Activated naive CD4-positive, alpha-beta T cell treated with anti-CD3 and anti-CD28 coated beads, Interleukin-2, amount 10 ng/mL, durations not matched to agents 7 days and 5 days (primary cell): ENCODE data around the gene KLHL36.
"Not testable (repeated sequence)": the region's sequence is repeated elsewhere in the genome, so short reads cannot be mapped to it uniquely, and the experiment has no call there.

Source experiments
- CTCF ChIA-PET: fragments of 350-600 bp; sonication (Branson Sonifier 250); formaldehyde crosslinking; loops from one replicate; lab custom pipeline; 2021; ENCODE audit warnings: antibody characterized with exemption; lab: Charles Lee
- DNase-seq: peaks from one replicate; pipeline ENCODE4 v3.0.0-alpha.2; 2020
- H3K27ac Mint-ChIP-seq: one replicate; pipeline ENCODE4 v1.8.0; 2021; ENCODE audit warnings: mild to moderate bottlenecking, moderate library complexity, mixed read lengths
- H3K27me3 Mint-ChIP-seq: one replicate; pipeline ENCODE4 v1.8.0; 2021; ENCODE audit warnings: mild to moderate bottlenecking, mixed read lengths
- H3K36me3 Mint-ChIP-seq: one replicate; pipeline ENCODE4 v1.8.0; 2021; ENCODE audit warnings: mixed read lengths
- H3K4me1 Mint-ChIP-seq: one replicate; pipeline ENCODE4 v1.8.0; 2021; ENCODE audit warnings: mixed read lengths
- H3K4me3 Mint-ChIP-seq: one replicate; pipeline ENCODE4 v1.8.0; 2021; ENCODE audit warnings: mild to moderate bottlenecking, moderate library complexity, mixed read lengths
- H3K9me3 Mint-ChIP-seq: one replicate; pipeline ENCODE4 v1.8.0; 2021; ENCODE audit warnings: mixed read lengths

Gene KLHL36

DNA sequence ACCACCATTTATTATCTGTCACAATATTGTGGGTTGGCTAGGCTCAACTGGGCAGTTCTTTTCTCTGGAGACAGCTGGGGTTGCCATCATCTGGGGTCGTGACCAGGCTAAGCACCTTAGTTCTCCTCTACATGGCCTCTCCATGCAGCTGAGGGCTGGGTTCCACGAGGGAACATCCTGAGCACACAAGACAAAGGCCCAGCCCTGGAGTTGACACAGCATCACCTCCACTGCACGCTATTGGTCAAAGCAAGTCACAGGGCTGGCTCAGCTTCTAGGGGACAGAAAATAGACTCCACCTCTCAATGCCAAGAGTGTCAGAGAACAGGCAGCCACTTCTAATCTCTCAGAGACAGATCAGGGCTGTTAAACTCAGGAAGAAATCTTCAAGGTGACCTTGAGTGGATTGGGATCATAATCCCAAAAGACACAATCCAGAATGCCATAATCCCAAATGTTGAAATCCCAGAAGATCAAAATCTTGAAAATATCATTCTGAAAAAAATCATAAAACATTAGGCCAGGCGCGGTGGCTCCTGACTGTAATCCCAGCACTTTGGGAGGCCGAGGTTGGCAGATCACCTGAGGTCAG lies 38.5 kb downstream of the KLHL36 start:
- DNase-seq, result no peak
- no peaks in the 10 kb centered on the region for H3K9me3 Mint-ChIP-seq
- no peak overlapping the region for H3K4me3 Mint-ChIP-seq
- H3K36me3 Mint-ChIP-seq, result no peaks in the 10 kb centered on the region
- H3K4me1 Mint-ChIP-seq, result peaks cover 7% of the 10 kb centered on the region
- H3K27ac Mint-ChIP-seq, result no peak overlapping the region
- CTCF ChIA-PET, result interaction anchor here (0.7 to 2.4 kb wide), 5 partner anchors 10 to 68 kb away, joined by 3 to 12 read pairs (median 5); no protein-coding TSS in a partner anchor
- peaks cover 75% of the 10 kb centered on the region for H3K27me3 Mint-ChIP-seq

DNA sequence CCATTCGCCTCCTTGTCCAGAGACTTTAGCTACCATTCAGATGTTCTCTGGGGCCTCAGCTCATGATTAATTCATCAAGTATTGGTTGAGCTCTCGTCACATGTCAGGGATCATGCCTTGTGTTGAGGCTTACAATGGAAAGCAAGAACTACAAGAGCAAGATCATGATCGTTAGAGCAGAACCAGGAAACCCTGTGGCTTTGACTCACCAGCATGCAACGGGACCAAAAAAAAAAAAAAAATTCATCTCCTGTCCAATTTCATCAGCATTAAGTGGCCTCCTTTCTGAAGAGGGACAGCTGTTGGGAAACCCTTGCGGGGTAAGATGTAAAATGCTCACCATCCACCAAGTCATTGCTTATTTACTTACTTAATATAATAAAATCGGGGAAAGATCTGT lies 39.4 kb downstream of the KLHL36 start:
- CTCF ChIA-PET, result interaction anchor here (0.7 to 2.4 kb wide), 4 partner anchors 9 to 66 kb away, joined by 3 to 12 read pairs (median 6); no protein-coding TSS in a partner anchor
- Mint-ChIP-seq H3K4me1 (peaks cover 12% of the 10 kb centered on the region), H3K27ac (no peak overlapping the region), H3K4me3 (no peak overlapping the region), H3K27me3 (peaks cover 68% of the 10 kb centered on the region), H3K36me3 (no peaks in the 10 kb centered on the region), H3K9me3 (no peaks in the 10 kb centered on the region)
- DNase-seq, result no peak

DNA sequence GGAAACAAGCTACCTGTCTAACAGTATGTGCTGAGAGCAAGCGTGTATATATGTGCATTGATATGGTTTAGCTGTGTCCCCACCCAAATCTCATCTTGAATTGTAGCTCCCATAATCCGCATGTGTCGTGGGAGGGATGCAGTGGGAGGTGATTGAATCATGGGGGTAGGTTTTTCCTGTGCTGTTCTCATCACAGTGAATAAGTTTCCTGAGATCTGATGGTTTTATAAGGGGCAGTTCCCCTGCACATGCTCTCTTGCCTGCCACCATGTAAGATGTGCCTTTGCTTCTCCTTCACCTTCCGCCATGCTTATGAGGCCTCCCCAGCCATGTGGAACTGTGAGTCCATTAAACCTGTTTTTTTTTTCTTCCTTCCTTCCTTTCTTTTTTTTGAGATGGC lies 39.9 kb downstream of the KLHL36 start:
- Mint-ChIP-seq H3K27me3 (peaks cover 68% of the 10 kb centered on the region), H3K4me1 (peaks cover 14% of the 10 kb centered on the region)
- H3K27ac Mint-ChIP-seq, DNase-seq, H3K36me3 Mint-ChIP-seq, H3K4me3 Mint-ChIP-seq, H3K9me3 Mint-ChIP-seq: not testable (repeated sequence)
- CTCF ChIA-PET, result interaction anchor here (1.4 to 2.4 kb wide), 2 partner anchors 16 to 50 kb away, joined by 3 to 12 read pairs; no protein-coding TSS in a partner anchor

DNA sequence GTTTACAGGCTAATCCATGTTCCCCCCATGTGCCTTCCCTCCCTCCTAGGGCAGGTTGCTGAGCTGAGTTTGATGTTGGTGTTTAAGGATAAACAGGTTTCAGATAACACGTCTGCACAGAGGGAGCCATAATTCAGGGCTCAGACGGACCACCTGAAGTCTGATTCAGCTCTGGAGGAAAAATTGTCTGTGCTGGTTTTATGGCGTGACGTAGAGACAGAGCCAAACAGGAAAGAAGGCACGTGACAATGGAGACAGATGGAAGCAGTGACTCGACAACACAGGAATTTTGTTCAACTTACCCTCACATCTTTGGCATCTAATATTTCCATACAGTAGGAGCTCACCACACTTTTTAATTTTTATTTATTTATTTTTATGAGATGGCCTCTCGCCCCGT lies 40.8 kb downstream of the KLHL36 start:
- Mint-ChIP-seq H3K27ac (no peak overlapping the region), H3K9me3 (no peaks in the 10 kb centered on the region), H3K27me3 (peaks cover 69% of the 10 kb centered on the region), H3K4me1 (peaks cover 14% of the 10 kb centered on the region), H3K4me3 (no peak overlapping the region), H3K36me3 (no peaks in the 10 kb centered on the region)
- CTCF ChIA-PET, result interaction anchor here (0.6 to 1.5 kb wide), 2 partner anchors 16 to 36 kb away, joined by 4 to 7 read pairs; no protein-coding TSS in a partner anchor
- DNase-seq, result no peak

DNA sequence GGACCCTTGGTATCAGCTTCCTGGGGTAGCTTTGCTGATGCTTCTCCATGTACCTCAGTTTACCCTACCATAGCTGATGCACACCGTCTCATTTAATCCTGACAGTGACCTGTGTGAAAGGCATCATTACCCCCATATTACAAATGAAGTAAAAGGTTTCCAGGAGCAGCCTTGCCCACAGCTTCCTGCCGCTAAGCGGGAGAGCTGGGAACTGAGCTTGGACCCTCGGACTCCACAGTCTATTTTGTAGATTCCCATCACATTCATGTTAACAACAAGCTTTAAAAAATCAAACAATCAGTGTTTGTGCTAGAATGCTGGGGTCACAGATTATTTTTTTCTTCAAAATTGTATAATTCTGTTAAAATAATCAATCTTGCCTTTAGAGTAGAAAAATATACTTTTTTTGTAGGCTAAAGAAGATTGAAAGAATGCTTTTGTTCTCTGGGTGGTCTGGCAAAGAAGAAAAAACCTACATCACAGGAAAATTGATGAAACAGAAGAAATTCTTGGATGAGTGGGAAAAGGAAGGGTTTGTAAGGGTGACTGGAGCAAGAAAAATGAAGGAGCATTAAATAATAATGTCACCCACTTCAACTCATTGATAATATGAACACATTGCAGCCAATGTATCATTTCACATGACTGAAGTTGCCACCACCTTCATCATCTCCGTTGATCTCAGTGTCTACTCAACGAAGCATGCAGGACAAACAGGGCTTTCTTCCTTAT lies 41.9 kb downstream of the KLHL36 start:
- Mint-ChIP-seq H3K9me3 (no peaks in the 10 kb centered on the region), H3K4me3 (no peak overlapping the region), H3K4me1 (peaks cover 14% of the 10 kb centered on the region), H3K36me3 (no peaks in the 10 kb centered on the region), H3K27me3 (peaks cover 57% of the 10 kb centered on the region), H3K27ac (no peak overlapping the region)
- CTCF ChIA-PET, result interaction anchor here (0.7 to 1.5 kb wide), 3 partner anchors 18 to 685 kb away, joined by 3 to 7 read pairs (median 3); no protein-coding TSS in a partner anchor
- DNase-seq, result no peak

DNA sequence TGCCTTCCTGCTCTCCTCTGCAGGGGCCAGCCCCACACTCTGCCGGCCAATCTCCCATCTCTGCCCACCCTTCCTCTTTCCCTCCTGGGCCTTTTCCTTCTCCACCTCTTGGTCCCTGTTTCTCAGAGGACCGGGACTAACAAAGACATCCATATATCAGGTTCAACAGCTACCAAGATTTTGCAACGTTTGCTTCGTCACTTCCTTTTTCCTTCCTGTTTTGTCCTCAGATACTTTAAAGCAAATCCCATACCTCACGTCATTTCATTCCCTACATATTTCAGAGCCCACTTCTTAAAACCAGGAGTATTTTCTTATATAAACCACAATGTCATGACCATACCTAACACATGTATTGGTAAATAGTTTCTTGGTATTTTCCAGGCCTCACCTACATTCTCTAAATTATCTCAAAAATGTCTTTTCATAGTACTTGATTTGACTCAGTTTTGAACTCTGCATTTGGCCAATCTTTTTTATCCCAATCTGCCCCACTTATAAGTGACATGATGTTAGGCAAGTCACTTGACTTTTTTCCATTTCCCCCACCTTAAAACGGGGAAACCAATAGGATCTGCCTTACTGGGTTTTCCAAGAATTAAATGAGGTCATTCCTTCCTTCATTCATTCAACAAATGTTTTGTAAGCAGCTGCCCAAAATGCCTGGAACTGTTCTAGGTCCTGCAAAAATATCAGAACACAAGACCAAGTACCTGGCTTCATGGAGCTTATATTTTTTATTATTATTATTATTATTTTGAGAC lies 44.3 kb downstream of the KLHL36 start:
- no peak overlapping the region for H3K4me3 Mint-ChIP-seq
- CTCF ChIA-PET, result interaction anchor here (1.0 to 1.4 kb wide), 2 partner anchors 33 to 278 kb away, joined by 3 read pairs; no protein-coding TSS in a partner anchor
- no peak overlapping the region for H3K27ac Mint-ChIP-seq
- H3K4me1 Mint-ChIP-seq, result peaks cover 12% of the 10 kb centered on the region
- H3K36me3 Mint-ChIP-seq, result no peaks in the 10 kb centered on the region
- H3K9me3 Mint-ChIP-seq, result no peaks in the 10 kb centered on the region
- no peak for DNase-seq
- peaks cover 42% of the 10 kb centered on the region for H3K27me3 Mint-ChIP-seq

DNA sequence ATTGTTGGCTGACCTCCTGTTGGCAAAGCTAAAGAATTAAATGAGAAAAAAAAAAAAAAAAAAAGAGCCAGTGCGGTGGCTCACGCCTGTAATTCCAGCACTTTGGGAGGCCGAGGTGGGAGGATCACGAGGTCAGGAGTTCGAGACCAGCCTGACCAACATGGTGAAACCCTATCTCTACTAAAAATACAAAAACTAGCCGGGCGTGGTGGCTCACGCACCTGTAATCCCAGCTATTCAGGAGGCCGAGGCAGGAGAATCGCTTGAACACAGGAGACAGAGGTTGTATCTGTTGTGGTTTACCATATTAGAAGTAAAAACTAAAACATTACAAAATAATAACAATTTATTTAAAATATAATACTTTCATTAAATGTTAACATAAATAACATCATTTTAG lies 45.6 kb downstream of the KLHL36 start:
- CTCF ChIA-PET, result interaction anchor here (1.3 to 1.8 kb wide), 2 partner anchors 22 to 31 kb away, joined by 3 to 5 read pairs; no protein-coding TSS in a partner anchor
- H3K27me3 Mint-ChIP-seq, result peaks cover 31% of the 10 kb centered on the region

DNA sequence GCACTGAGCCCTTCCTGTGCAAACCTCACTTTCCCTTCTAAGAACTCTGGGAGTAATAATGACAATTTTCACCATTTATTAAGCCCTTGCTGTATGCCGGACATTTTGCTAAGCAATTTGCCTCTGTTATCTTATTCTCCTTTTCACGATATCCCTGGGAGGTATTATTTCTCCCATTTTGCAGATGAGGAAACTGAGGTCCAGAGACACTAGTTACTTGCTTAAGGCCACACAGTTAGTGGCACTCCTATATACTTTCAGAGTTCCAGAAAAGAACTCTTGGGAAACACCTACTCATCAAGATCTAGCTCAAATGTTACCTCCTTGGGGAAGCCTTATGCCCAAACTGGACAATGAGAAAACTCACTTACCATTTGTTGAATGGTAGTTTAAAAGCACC lies 46.7 kb downstream of the KLHL36 start:
- CTCF ChIA-PET, result interaction anchor here (1.3 to 1.8 kb wide), 2 partner anchors 23 to 30 kb away, joined by 3 to 5 read pairs; no protein-coding TSS in a partner anchor
- Mint-ChIP-seq H3K9me3 (no peaks in the 10 kb centered on the region), H3K27ac (no peak overlapping the region)

More for the DNA sequence above, 45.6 kb downstream of the KLHL36 start:
- DNase-seq, H3K36me3 Mint-ChIP-seq, H3K27ac Mint-ChIP-seq, H3K4me3 Mint-ChIP-seq, H3K9me3 Mint-ChIP-seq: not testable (repeated sequence)
- peaks cover 17% of the 10 kb centered on the region for H3K4me1 Mint-ChIP-seq

DNA sequence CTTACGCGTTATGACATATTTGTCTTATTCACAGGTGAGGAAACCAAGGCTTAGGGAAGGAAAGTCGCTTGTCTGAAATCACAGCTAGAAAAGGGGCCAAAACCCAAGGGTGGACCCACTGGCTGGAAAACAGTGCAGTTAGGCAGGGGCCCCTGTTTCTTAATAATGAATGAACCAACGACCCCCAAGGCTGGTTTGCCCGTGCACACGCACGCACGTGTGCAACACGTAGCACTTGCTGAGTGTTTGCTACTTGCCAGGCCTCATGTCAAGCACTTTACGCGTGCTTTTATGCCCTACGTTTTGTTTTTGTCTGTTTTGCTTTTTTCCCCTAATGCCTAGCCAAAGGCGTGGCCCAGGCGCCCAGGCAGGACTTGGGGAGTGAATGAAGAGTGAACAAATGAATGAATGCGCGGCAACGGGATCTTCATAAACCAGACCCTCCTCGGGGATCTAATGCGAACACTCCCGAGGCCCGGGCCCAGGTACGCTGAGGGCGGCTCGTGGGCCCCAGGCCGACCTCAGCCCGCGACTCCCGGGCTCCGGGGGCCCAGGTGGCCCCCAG lies 50.9 kb downstream of the KLHL36 start:
- Mint-ChIP-seq H3K9me3 (no peaks in the 10 kb centered on the region), H3K27me3 (no peaks in the 10 kb centered on the region), H3K36me3 (peaks cover 5% of the 10 kb centered on the region), H3K4me3 (peak overlapping the region; percentile 75), H3K4me1 (peaks cover 40% of the 10 kb centered on the region), H3K27ac (peak overlapping the region; percentile 75)
- CTCF ChIA-PET, result no interaction called here
- no peak for DNase-seq

More for the DNA sequence above, 46.7 kb downstream of the KLHL36 start:
- Mint-ChIP-seq H3K4me3 (no peak overlapping the region), H3K27me3 (peaks cover 20% of the 10 kb centered on the region), H3K36me3 (no peaks in the 10 kb centered on the region), H3K4me1 (peaks cover 22% of the 10 kb centered on the region)
- no peak for DNase-seq

DNA sequence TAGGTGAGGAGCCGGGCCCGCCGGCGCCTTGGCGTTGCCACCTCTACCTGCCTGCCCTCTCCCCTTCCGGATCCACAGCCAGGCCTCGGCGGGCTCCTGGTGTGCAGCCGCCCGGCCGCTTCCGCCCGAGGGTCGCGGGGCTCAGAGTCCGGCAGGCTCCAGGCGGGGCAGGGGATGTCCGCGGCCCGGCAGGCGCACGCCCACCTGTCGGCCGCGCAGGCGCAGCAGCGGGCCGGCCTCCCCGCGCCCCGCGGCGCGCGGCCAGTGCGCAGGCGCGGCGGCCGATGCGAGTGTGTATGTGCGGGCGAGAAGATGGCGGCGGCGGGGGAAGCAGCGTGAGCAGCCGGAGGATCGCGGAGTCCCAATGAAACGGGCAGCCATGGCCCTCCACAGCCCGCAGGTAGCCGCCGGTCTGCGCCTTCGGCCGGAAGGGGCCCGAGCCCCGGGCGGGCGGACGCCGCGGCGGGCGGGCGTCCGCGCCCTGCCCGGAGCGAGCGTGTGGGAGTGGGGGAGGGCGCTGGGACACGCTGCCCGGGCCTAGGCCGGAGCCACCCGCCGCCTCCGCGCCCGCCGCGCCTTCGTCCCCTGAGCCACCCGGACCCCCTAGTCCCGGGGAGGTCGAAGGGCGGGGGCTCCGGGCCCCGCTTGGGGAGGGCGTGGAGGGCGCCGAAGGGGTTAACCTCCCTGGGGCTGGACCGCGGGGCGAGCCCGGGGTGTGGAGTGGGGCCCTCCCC lies 51.6 kb downstream of the KLHL36 start, which contains the start of gene USP10:
Gene USP10, plus strand, starts transcription at position 289 of the 734 bp plus-strand sequence. Its CDS starts 91 bp downstream, at position 380.
- CTCF ChIA-PET, result interaction anchor here (1.0 to 1.9 kb wide), 2 partner anchors 20 to 77 kb away, joined by 3 to 6 read pairs; no protein-coding TSS in a partner anchor
- H3K4me1 Mint-ChIP-seq, result peaks cover 47% of the 10 kb centered on the region
- peak within 1 kb of the TSS; percentile 97 for H3K27ac Mint-ChIP-seq
- peaks cover 5% of the 10 kb centered on the region for H3K36me3 Mint-ChIP-seq
- H3K27me3 Mint-ChIP-seq, result no peaks in the 10 kb centered on the region
- DNase-seq, result peak; percentile 85
- peak within 1 kb of the TSS; percentile 97 for H3K4me3 Mint-ChIP-seq
- H3K9me3 Mint-ChIP-seq, result no peaks in the 10 kb centered on the region

DNA sequence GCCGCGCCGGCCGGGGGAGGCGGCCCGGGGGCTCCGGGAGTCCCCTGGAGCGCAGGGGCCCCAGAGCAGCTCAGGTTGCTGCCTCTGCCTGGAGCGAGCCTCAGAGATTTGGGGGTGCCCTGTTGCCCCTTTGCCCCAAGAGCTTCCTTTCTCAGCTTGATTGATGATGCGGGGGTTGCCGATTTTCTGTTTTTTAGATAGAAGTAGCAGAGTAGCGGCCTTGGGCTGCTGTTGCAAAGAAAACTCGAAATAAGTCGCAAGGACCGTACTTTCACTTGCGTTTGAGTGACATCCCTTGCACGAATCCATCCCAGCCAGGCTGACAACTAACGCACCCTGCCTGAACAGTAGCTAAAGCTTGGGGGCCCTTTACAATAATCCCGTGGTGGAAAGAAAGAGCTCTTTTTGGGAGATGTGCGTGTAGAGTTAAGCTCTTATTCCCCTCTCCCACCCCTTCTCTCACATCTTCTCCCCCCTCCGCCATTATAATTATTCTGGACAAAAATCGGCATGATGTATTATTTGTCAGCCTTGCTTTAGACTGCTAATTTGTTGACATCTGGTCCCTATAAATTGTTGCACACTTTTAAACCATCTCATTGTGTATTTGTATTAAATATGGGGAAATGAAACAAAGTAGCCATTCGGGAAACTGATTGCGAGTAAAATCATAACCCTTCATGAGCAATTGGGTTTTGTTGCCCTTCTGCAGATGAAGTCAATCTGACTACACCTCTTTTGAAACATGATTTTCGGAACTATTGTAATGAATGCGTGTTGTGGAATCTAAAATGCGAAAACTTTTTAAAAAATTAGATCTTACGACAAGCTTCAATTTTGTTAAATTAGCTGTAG lies 52.4 kb downstream of the KLHL36 start:
- CTCF ChIA-PET, result interaction anchor here (0.6 to 1.9 kb wide), 8 partner anchors 19 to 514 kb away, joined by 3 to 7 read pairs (median 3); partner anchors contain the start of gene TAF1C
- peak overlapping the region; percentile 97 for H3K4me3 Mint-ChIP-seq

DNA sequence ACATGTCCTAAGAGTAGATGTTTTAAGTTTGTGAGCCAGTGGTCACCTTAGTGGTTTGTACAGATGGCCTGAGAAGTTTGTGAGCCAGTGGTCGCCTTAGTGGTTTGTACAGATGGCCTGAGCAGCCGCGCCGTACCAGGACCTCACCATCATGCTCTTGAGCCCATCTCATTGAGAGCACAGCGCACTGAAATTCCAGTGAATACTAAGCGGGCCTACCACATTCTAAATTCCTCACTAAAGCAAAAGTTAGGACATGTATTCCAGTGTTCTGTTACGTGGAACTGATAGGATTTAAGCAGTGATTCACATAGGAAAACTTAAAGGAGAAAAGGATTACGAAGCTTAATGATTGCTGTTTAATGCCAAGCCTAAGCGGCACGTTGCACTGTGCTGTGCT lies 55.4 kb downstream of the KLHL36 start:
- CTCF ChIA-PET, result interaction anchor here (1.1 to 1.7 kb wide), 3 partner anchors 26 to 35 kb away, joined by 3 to 7 read pairs (median 3); no protein-coding TSS in a partner anchor
- DNase-seq, result no peak
- Mint-ChIP-seq H3K27ac (no peak overlapping the region), H3K36me3 (peaks cover 9% of the 10 kb centered on the region), H3K27me3 (no peaks in the 10 kb centered on the region), H3K9me3 (no peaks in the 10 kb centered on the region), H3K4me3 (no peak overlapping the region), H3K4me1 (peaks cover 54% of the 10 kb centered on the region)

More for the DNA sequence above, 52.4 kb downstream of the KLHL36 start:
- Mint-ChIP-seq H3K9me3 (no peaks in the 10 kb centered on the region), H3K27me3 (no peaks in the 10 kb centered on the region), H3K36me3 (peaks cover 7% of the 10 kb centered on the region), H3K27ac (peak overlapping the region; percentile 97), H3K4me1 (peaks cover 52% of the 10 kb centered on the region)
- peak; percentile 69 for DNase-seq
